ENCODE results near the gene PSTPIP1. TPM values are rescaled to one million over a fixed set of nuclear protein-coding genes. Genes with fewer than 3 reads are reported as not detected.

The PSTPIP1 gene
- total RNA-seq, 2 experiments from 2014 or later: 100 to 125 TPM

GRCh38 chr15:76979331-76979925 lies 15.5 kb upstream of the PSTPIP1 start:
- Mint-ChIP-seq H3K4me1 (peaks cover 12% of the 10 kb centered on the region), H3K27me3 (no peaks in the 10 kb centered on the region), H3K9me3 (ENCODE audit: low read depth) (peaks cover 2% of the 10 kb centered on the region), H3K27ac (no peak overlapping the region), H3K4me3 (no peak overlapping the region), H3K36me3 (ENCODE audit: low read depth) (no peaks in the 10 kb centered on the region)
- DNase-seq (no peak), ATAC-seq (no peak)
- intact Hi-C loops (cut with DNase I, micrococcal nuclease): loop anchor here in 1 of 2 experiments (5.0 to 10.0 kb wide), 2 partner anchors 33 to 205 kb away; no protein-coding TSS in a partner anchor
- ChIA-PET POLR2A (no interaction called here), CTCF (interaction anchor here (0.7 to 9.8 kb wide), 7 partner anchors 15 to 140 kb away, joined by 3 to 87 read pairs (median 3); no protein-coding TSS in a partner anchor)

GRCh38 chr15:76979996-76980520 lies 14.9 kb upstream of the PSTPIP1 start:
- Mint-ChIP-seq H3K4me3 (no peak overlapping the region), H3K9me3 (ENCODE audit: low read depth) (peaks cover 2% of the 10 kb centered on the region), H3K4me1 (peaks cover 12% of the 10 kb centered on the region), H3K27ac (no peak overlapping the region), H3K36me3 (ENCODE audit: low read depth) (no peaks in the 10 kb centered on the region), H3K27me3 (no peaks in the 10 kb centered on the region)
- ATAC-seq (no peak), DNase-seq (no peak)
- intact Hi-C loops (cut with DNase I, micrococcal nuclease): loop anchor here in 1 of 2 experiments (5.0 to 10.0 kb wide), 2 partner anchors 32 to 205 kb away; no protein-coding TSS in a partner anchor
- ChIA-PET CTCF (interaction anchor here (0.7 to 9.8 kb wide), 5 partner anchors 27 to 783 kb away, joined by 3 to 87 read pairs (median 3); no protein-coding TSS in a partner anchor), POLR2A (interaction anchor here (0.6 kb wide), 1 partner anchor 24 kb away, joined by 3 read pairs; no protein-coding TSS in a partner anchor)

- Mint-ChIP-seq H3K4me1 (peaks cover 16% of the 10 kb centered on the region), H3K27me3 (no peaks in the 10 kb centered on the region), H3K36me3 (ENCODE audit: low read depth) (no peaks in the 10 kb centered on the region), H3K27ac (peak overlapping the region; percentile 45), H3K9me3 (ENCODE audit: low read depth) (peaks cover 2% of the 10 kb centered on the region), H3K4me3 (no peak overlapping the region)
- ChIA-PET POLR2A (no interaction called here), CTCF (interaction anchor here (0.7 to 2.2 kb wide), 6 partner anchors 9 to 448 kb away, joined by 3 to 7 read pairs (median 4); no protein-coding TSS in a partner anchor)
- ATAC-seq (no peak), DNase-seq (no peak)
- intact Hi-C loops (cut with DNase I, micrococcal nuclease): no loop called here
These were observed 12.6 kb upstream of the PSTPIP1 start for GRCh38 chr15:76982356-76982755.

- ATAC-seq (no peak), DNase-seq (no peak)
- intact Hi-C loops (cut with DNase I, micrococcal nuclease): no loop called here
- Mint-ChIP-seq H3K4me1 (peaks cover 19% of the 10 kb centered on the region), H3K9me3 (ENCODE audit: low read depth) (peaks cover 2% of the 10 kb centered on the region), H3K4me3 (no peak overlapping the region), H3K36me3 (ENCODE audit: low read depth) (no peaks in the 10 kb centered on the region), H3K27ac (peak overlapping the region; percentile 45), H3K27me3 (no peaks in the 10 kb centered on the region)
- ChIA-PET CTCF (interaction anchor here (0.9 to 2.2 kb wide), 5 partner anchors 9 to 43 kb away, joined by 3 to 7 read pairs (median 5); no protein-coding TSS in a partner anchor), POLR2A (no interaction called here)
These were observed 12.2 kb upstream of the PSTPIP1 start for GRCh38 chr15:76982756-76983155.

GRCh38 chr15:76983590-76984375 lies 11.1 kb upstream of the PSTPIP1 start:
- no peak for DNase-seq
- Mint-ChIP-seq H3K4me1 (peaks cover 28% of the 10 kb centered on the region), H3K4me3 (no peak overlapping the region), H3K9me3 (ENCODE audit: low read depth) (no peaks in the 10 kb centered on the region), H3K27me3 (no peaks in the 10 kb centered on the region), H3K36me3 (ENCODE audit: low read depth) (no peaks in the 10 kb centered on the region), H3K27ac (no peak overlapping the region)
- intact Hi-C loops (cut with DNase I, micrococcal nuclease): no loop called here
- ChIA-PET POLR2A (interaction anchor here (0.7 kb wide), 1 partner anchor 81 kb away, joined by 3 read pairs; no protein-coding TSS in a partner anchor), CTCF (interaction anchor here (0.6 to 2.2 kb wide), 10 partner anchors 10 to 697 kb away, joined by 3 to 7 read pairs (median 3); no protein-coding TSS in a partner anchor)
- ATAC-seq: no peak

- Mint-ChIP-seq H3K27ac (peak overlapping the region; percentile 98), H3K9me3 (ENCODE audit: low read depth) (no peaks in the 10 kb centered on the region), H3K27me3 (no peaks in the 10 kb centered on the region), H3K4me3 (no peak overlapping the region), H3K4me1 (peaks cover 42% of the 10 kb centered on the region), H3K36me3 (ENCODE audit: low read depth) (no peaks in the 10 kb centered on the region)
- DNase-seq: peak; percentile 45
- CTCF ChIA-PET: interaction anchor here (0.6 to 2.4 kb wide), 5 partner anchors 11 to 82 kb away, joined by 3 to 9 read pairs (median 3); no protein-coding TSS in a partner anchor
- no peak for ATAC-seq
- intact Hi-C loops (cut with DNase I, micrococcal nuclease): loop anchor here in 1 of 2 experiments (5.0 kb wide), 1 partner anchor 36 kb away; no protein-coding TSS in a partner anchor
- POLR2A ChIA-PET: interaction anchor here (0.9 kb wide), 1 partner anchor 81 kb away, joined by 3 read pairs; the partner anchor contains the start of gene SCAPER
These were observed 8.2 kb upstream of the PSTPIP1 start for GRCh38 chr15:76986743-76987142.

- intact Hi-C loops (cut with DNase I, micrococcal nuclease): loop anchor here in 1 of 2 experiments (5.0 kb wide), 1 partner anchor 35 kb away; no protein-coding TSS in a partner anchor
- H3K27me3 Mint-ChIP-seq: no peaks in the 10 kb centered on the region
- H3K4me3 Mint-ChIP-seq: no peak overlapping the region
- H3K4me1 Mint-ChIP-seq: peaks cover 42% of the 10 kb centered on the region
- H3K36me3 Mint-ChIP-seq (ENCODE audit: low read depth): no peaks in the 10 kb centered on the region
- no peak for ATAC-seq
- no peaks in the 10 kb centered on the region for H3K9me3 Mint-ChIP-seq (ENCODE audit: low read depth)
- no peak for DNase-seq
- ChIA-PET CTCF (interaction anchor here (0.6 to 3.3 kb wide), 8 partner anchors 9 to 81 kb away, joined by 3 to 33 read pairs (median 4); no protein-coding TSS in a partner anchor), POLR2A (interaction anchor here (0.6 to 1.2 kb wide), 5 partner anchors 11 to 87 kb away, joined by 3 to 11 read pairs (median 4); partner anchors contain the start of gene SCAPER)
- peak overlapping the region; percentile 98 for H3K27ac Mint-ChIP-seq
These were observed 7.7 kb upstream of the PSTPIP1 start for GRCh38 chr15:76987276-76987675.

- no peaks in the 10 kb centered on the region for H3K9me3 Mint-ChIP-seq (ENCODE audit: low read depth)
- ChIA-PET CTCF (interaction anchor here (0.9 to 3.3 kb wide), 8 partner anchors 9 to 53 kb away, joined by 3 to 33 read pairs (median 4); no protein-coding TSS in a partner anchor), POLR2A (interaction anchor here (0.6 to 1.2 kb wide), 7 partner anchors 10 to 86 kb away, joined by 3 to 11 read pairs (median 4); no protein-coding TSS in a partner anchor)
- no peaks in the 10 kb centered on the region for H3K27me3 Mint-ChIP-seq
- peak; percentile 89 for DNase-seq
- ATAC-seq: peak; percentile 90
- no peaks in the 10 kb centered on the region for H3K36me3 Mint-ChIP-seq (ENCODE audit: low read depth)
- intact Hi-C loops (cut with DNase I, micrococcal nuclease): loop anchor here (1.0 to 5.0 kb wide), 9 partner anchors 9 to 432 kb away; partner anchors contain the start of genes HMG20A (in 1 of the 2), PEAK1 (in 1 of the 2), RCN2 (in 1 of the 2) and SCAPER (in 1 of the 2)
- H3K4me3 Mint-ChIP-seq: peak overlapping the region; percentile 56
- peaks cover 48% of the 10 kb centered on the region for H3K4me1 Mint-ChIP-seq
- peak overlapping the region; percentile 98 for H3K27ac Mint-ChIP-seq
These were observed 6.7 kb upstream of the PSTPIP1 start for GRCh38 chr15:76987896-76988860.

- CTCF ChIA-PET: interaction anchor here (1.2 to 3.3 kb wide), 4 partner anchors 8 to 46 kb away, joined by 3 to 33 read pairs (median 4); no protein-coding TSS in a partner anchor
These were observed 5.8 kb upstream of the PSTPIP1 start for GRCh38 chr15:76988867-76989780.

More at GRCh38 chr15:76988867-76989780, 5.8 kb upstream of the PSTPIP1 start:
- ATAC-seq: no peak
- Mint-ChIP-seq H3K27me3 (no peaks in the 10 kb centered on the region), H3K36me3 (ENCODE audit: low read depth) (no peaks in the 10 kb centered on the region), H3K4me3 (peak overlapping the region; percentile 56), H3K27ac (peak overlapping the region; percentile 98), H3K9me3 (ENCODE audit: low read depth) (no peaks in the 10 kb centered on the region), H3K4me1 (peaks cover 57% of the 10 kb centered on the region)
- intact Hi-C loops (cut with DNase I, micrococcal nuclease): loop anchor here (1.0 to 5.0 kb wide), 9 partner anchors 8 to 431 kb away; partner anchors contain the start of genes HMG20A (in 1 of the 2), PEAK1 (in 1 of the 2), RCN2 (in 1 of the 2) and SCAPER (in 1 of the 2)
- POLR2A ChIA-PET: interaction anchor here (0.8 to 0.9 kb wide), 3 partner anchors 25 to 42 kb away, joined by 3 read pairs; no protein-coding TSS in a partner anchor
- DNase-seq: peak; percentile 42
